Measurements from ENCODE around the gene GCLC. TPM values are rescaled to one million over a fixed set of nuclear protein-coding genes. Genes with fewer than 3 reads are reported as not detected.

The GCLC gene
- total RNA-seq, 1 donor from 2014 or later, result 28.7 TPM

GRCh38 chr6:53464483-53464882 is 80.4 kb downstream of the GCLC start:
- no peak for TF ChIP-seq CTCF (IDR thresholded peaks at IDR 0.05; ENCODE audit: unreplicated experiment)
- Mint-ChIP-seq H3K9me3 (ENCODE audit: unreplicated experiment) (no peaks in the 10 kb centered on the region), H3K36me3 (ENCODE audit: low read depth, unreplicated experiment) (no peaks in the 10 kb centered on the region), H3K4me3 (ENCODE audit: unreplicated experiment) (no peak overlapping the region), H3K27me3 (ENCODE audit: unreplicated experiment) (peaks cover 5% of the 10 kb centered on the region), H3K4me1 (ENCODE audit: unreplicated experiment) (peaks cover 2% of the 10 kb centered on the region), H3K27ac (ENCODE audit: unreplicated experiment) (no peak overlapping the region)
- DNase-seq (ENCODE audit: low spot score), result no peak

- H3K9me3 Mint-ChIP-seq (ENCODE audit: unreplicated experiment), result no peaks in the 10 kb centered on the region
- TF ChIP-seq CTCF (IDR thresholded peaks at IDR 0.05; ENCODE audit: unreplicated experiment), result no peak
- no peaks in the 10 kb centered on the region for H3K36me3 Mint-ChIP-seq (ENCODE audit: low read depth, unreplicated experiment)
- H3K27ac Mint-ChIP-seq (ENCODE audit: unreplicated experiment), result no peak overlapping the region
- no peak overlapping the region for H3K4me3 Mint-ChIP-seq (ENCODE audit: unreplicated experiment)
- H3K4me1 Mint-ChIP-seq (ENCODE audit: unreplicated experiment), result peaks cover 2% of the 10 kb centered on the region
- no peak for DNase-seq (ENCODE audit: low spot score)
- H3K27me3 Mint-ChIP-seq (ENCODE audit: unreplicated experiment), result peaks cover 3% of the 10 kb centered on the region
These were observed 83.2 kb downstream of the GCLC start for GRCh38 chr6:53461696-53462095.

GRCh38 chr6:53461041-53461656 is 83.8 kb downstream of the GCLC start:
- Mint-ChIP-seq H3K9me3 (ENCODE audit: unreplicated experiment) (no peaks in the 10 kb centered on the region), H3K27me3 (ENCODE audit: unreplicated experiment) (peaks cover 3% of the 10 kb centered on the region), H3K4me1 (ENCODE audit: unreplicated experiment) (peaks cover 2% of the 10 kb centered on the region), H3K4me3 (ENCODE audit: unreplicated experiment) (no peak overlapping the region), H3K27ac (ENCODE audit: unreplicated experiment) (no peak overlapping the region), H3K36me3 (ENCODE audit: low read depth, unreplicated experiment) (no peaks in the 10 kb centered on the region)
- no peak for DNase-seq (ENCODE audit: low spot score)
- no peak for TF ChIP-seq CTCF (IDR thresholded peaks at IDR 0.05; ENCODE audit: unreplicated experiment)

GRCh38 chr6:53458105-53458866 is 86.6 kb downstream of the GCLC start:
- Mint-ChIP-seq H3K4me1 (ENCODE audit: unreplicated experiment) (no peaks in the 10 kb centered on the region), H3K36me3 (ENCODE audit: low read depth, unreplicated experiment) (no peaks in the 10 kb centered on the region), H3K27me3 (ENCODE audit: unreplicated experiment) (no peaks in the 10 kb centered on the region), H3K9me3 (ENCODE audit: unreplicated experiment) (no peaks in the 10 kb centered on the region), H3K27ac (ENCODE audit: unreplicated experiment) (no peak overlapping the region), H3K4me3 (ENCODE audit: unreplicated experiment) (no peak overlapping the region)
- no peak for TF ChIP-seq CTCF (IDR thresholded peaks at IDR 0.05; ENCODE audit: unreplicated experiment)
- no peak for DNase-seq (ENCODE audit: low spot score)

- Mint-ChIP-seq H3K27ac (ENCODE audit: unreplicated experiment) (no peak overlapping the region), H3K9me3 (ENCODE audit: unreplicated experiment) (no peaks in the 10 kb centered on the region), H3K27me3 (ENCODE audit: unreplicated experiment) (no peaks in the 10 kb centered on the region), H3K36me3 (ENCODE audit: low read depth, unreplicated experiment) (no peaks in the 10 kb centered on the region), H3K4me1 (ENCODE audit: unreplicated experiment) (no peaks in the 10 kb centered on the region), H3K4me3 (ENCODE audit: unreplicated experiment) (no peak overlapping the region)
- no peak for TF ChIP-seq CTCF (IDR thresholded peaks at IDR 0.05; ENCODE audit: unreplicated experiment)
- DNase-seq (ENCODE audit: low spot score), result no peak
These were observed 88.1 kb downstream of the GCLC start for GRCh38 chr6:53456809-53457208.

All from endothelial cell (in vitro differentiated cells).